ENCODE measurements around the gene CSMD2. TPM values are rescaled to one million over a fixed set of nuclear protein-coding genes. Genes with fewer than 3 reads are reported as not detected.

Gene CSMD2
- polyA plus RNA-seq, 1 experiment = 1.8 TPM

GRCh38 chr1:33993301-33993700, 171.7 kb downstream of the CSMD2 start:
- Histone ChIP-seq H3K4me3 (ENCODE audit: low read depth, low read length) (no peak overlapping the region), H3K27me3 (ENCODE audit: control insufficient read depth, insufficient read depth, low read length) (no peaks in the 10 kb centered on the region), H3K36me3 (ENCODE audit: control insufficient read depth, insufficient read depth, low read length) (no peaks in the 10 kb centered on the region)
- no peak for DNase-seq (ENCODE audit: low read depth)
- no peak for TF ChIP-seq CTCF (IDR thresholded peaks at IDR 0.05; ENCODE audit: insufficient read depth, low read depth, low read length)
- ChIA-PET POLR2A (no interaction called here), CTCF (no interaction called here)

GRCh38 chr1:33990281-33990680, 174.7 kb downstream of the CSMD2 start:
- no peak for TF ChIP-seq CTCF (IDR thresholded peaks at IDR 0.05; ENCODE audit: insufficient read depth, low read depth, low read length)
- no peak overlapping the region for H3K4me3 ChIP-seq (ENCODE audit: low read depth, low read length)
- no peaks in the 10 kb centered on the region for H3K27me3 ChIP-seq (ENCODE audit: control insufficient read depth, insufficient read depth, low read length)
- POLR2A ChIA-PET = no interaction called here
- no peak for DNase-seq (ENCODE audit: low read depth)
- H3K36me3 ChIP-seq (ENCODE audit: control insufficient read depth, insufficient read depth, low read length) = no peaks in the 10 kb centered on the region
- CTCF ChIA-PET = no interaction called here

GRCh38 chr1:33988161-33988560, 176.9 kb downstream of the CSMD2 start:
- CTCF ChIA-PET = no interaction called here
- Histone ChIP-seq H3K27me3 (ENCODE audit: control insufficient read depth, insufficient read depth, low read length) (no peaks in the 10 kb centered on the region), H3K36me3 (ENCODE audit: control insufficient read depth, insufficient read depth, low read length) (no peaks in the 10 kb centered on the region), H3K4me3 (ENCODE audit: low read depth, low read length) (no peak overlapping the region)
- POLR2A ChIA-PET = no interaction called here
- DNase-seq (ENCODE audit: low read depth) = no peak
- no peak for TF ChIP-seq CTCF (IDR thresholded peaks at IDR 0.05; ENCODE audit: insufficient read depth, low read depth, low read length)

- H3K36me3 ChIP-seq (ENCODE audit: control insufficient read depth, insufficient read depth, low read length) = no peaks in the 10 kb centered on the region
- ChIA-PET CTCF (interaction anchor here (0.6 to 1.4 kb wide), 2 partner anchors 27 to 413 kb away, joined by 3 to 4 read pairs; no protein-coding TSS in a partner anchor), POLR2A (no interaction called here)
- no peaks in the 10 kb centered on the region for H3K27me3 ChIP-seq (ENCODE audit: control insufficient read depth, insufficient read depth, low read length)
- peak; percentile 23 for DNase-seq (ENCODE audit: low read depth)
- no peak for TF ChIP-seq CTCF (IDR thresholded peaks at IDR 0.05; ENCODE audit: insufficient read depth, low read depth, low read length)
- H3K4me3 ChIP-seq (ENCODE audit: low read depth, low read length) = no peak overlapping the region
Measured at GRCh38 chr1:33986390-33987095, 178.5 kb downstream of the CSMD2 start.

- no peak for DNase-seq (ENCODE audit: low read depth)
- TF ChIP-seq CTCF (IDR thresholded peaks at IDR 0.05; ENCODE audit: insufficient read depth, low read depth, low read length) = no peak
- H3K27me3 ChIP-seq (ENCODE audit: control insufficient read depth, insufficient read depth, low read length) = no peaks in the 10 kb centered on the region
- H3K4me3 ChIP-seq (ENCODE audit: low read depth, low read length) = no peak overlapping the region
- POLR2A ChIA-PET = no interaction called here
- H3K36me3 ChIP-seq (ENCODE audit: control insufficient read depth, insufficient read depth, low read length) = no peaks in the 10 kb centered on the region
- CTCF ChIA-PET = interaction anchor here (0.5 to 2.6 kb wide), 4 partner anchors 12 to 28 kb away, joined by 3 to 6 read pairs (median 4); no protein-coding TSS in a partner anchor
Measured at GRCh38 chr1:33985656-33986055, 179.4 kb downstream of the CSMD2 start.

Data from BJ (cell line).